ENCODE data around the gene SPRN.
A peak's percentile ranks its signal among the peaks of the same experiment; 100 is the strongest.
"Not testable (repeated sequence)": the region's sequence is repeated elsewhere in the genome, so short reads cannot be mapped to it uniquely, and the experiment has no call there.

SPRN gene

DNA sequence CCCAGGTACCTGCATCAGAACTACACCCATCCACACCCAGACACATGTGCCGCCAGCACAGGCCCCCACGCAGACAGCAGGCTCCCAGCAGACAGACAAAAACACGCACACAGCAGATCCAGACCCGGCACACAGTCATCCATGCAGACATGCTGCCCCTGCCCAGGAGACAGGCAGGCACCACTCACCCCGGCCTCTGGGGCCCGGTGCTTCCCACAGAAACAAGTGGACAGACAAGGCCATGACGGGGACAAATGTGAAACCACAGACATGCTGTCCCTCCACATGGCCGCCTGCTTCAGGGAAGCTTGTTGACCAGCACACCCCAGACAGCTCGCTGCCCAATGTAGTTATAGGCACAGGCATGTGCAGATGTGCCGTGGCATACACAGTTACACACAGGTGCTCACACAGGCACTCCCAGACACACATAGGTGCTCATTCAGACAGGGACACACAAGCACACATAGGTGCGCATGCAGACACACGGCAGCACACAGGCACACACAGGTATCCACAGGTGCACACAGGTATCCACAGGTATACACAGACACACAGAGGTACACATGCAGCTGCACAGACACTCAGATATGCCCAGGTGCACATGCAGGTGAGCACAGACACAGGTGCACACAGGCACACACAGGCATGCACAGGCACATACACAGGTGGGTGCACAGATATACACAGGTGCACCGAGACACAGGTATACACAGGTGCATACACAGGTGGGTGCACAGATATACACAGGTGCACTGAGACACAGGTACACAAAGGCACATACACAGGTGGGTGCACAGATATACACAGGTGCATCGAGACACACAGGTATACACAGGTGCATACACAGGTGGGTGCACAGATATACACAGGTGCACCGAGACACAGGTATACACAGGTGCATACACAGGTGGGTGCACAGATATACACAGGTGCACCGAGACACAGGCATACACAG lies 18.8 kb upstream of the SPRN start:
- no peak for TF ChIP-seq EZH2phosphoT487 (IDR thresholded peaks at IDR 0.05; ENCODE audit: borderline replicate concordance)
- TF ChIP-seq, protein P1, sequence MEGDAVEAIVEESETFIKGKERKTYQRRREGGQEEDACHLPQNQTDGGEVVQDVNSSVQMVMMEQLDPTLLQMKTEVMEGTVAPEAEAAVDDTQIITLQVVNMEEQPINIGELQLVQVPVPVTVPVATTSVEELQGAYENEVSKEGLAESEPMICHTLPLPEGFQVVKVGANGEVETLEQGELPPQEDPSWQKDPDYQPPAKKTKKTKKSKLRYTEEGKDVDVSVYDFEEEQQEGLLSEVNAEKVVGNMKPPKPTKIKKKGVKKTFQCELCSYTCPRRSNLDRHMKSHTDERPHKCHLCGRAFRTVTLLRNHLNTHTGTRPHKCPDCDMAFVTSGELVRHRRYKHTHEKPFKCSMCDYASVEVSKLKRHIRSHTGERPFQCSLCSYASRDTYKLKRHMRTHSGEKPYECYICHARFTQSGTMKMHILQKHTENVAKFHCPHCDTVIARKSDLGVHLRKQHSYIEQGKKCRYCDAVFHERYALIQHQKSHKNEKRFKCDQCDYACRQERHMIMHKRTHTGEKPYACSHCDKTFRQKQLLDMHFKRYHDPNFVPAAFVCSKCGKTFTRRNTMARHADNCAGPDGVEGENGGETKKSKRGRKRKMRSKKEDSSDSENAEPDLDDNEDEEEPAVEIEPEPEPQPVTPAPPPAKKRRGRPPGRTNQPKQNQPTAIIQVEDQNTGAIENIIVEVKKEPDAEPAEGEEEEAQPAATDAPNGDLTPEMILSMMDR (conservative IDR thresholded peaks at IDR 0.05; ENCODE audit: low read length) = no peak
- Histone ChIP-seq H3K4me2 (ENCODE audit: low read depth, low read length, poor library complexity, severe bottlenecking) (peak overlapping the region; percentile 82), H3K79me2 (ENCODE audit: insufficient read depth, low read length) (no peaks in the 10 kb centered on the region), H3K9me3 (ENCODE audit: insufficient read depth, low read depth, low read length) (peaks cover 6% of the 10 kb centered on the region; the same call in 1 of the 2 replicates), H4K20me1 (ENCODE audit: insufficient read depth, low read length, poor library complexity, severe bottlenecking) (no peaks in the 10 kb centered on the region), H3K4me3 (ENCODE audit: low read length, poor library complexity, severe bottlenecking) (peak overlapping the region; percentile 69), H3K9me2 (replicated peaks; ENCODE audit: low read depth, low read length) (no peaks in the 10 kb centered on the region), H2AFZ (ENCODE audit: low read length) (no peak overlapping the region), H3K27me3 (ENCODE audit: insufficient read depth, low read length, poor library complexity, severe bottlenecking) (peaks cover 5% of the 10 kb centered on the region), H3K9ac (ENCODE audit: low read depth, low read length, poor library complexity, severe bottlenecking) (peak overlapping the region; percentile 74), H3K4me1 (ENCODE audit: insufficient read depth, low read length, poor library complexity, severe bottlenecking) (peaks cover 49% of the 10 kb centered on the region), H3F3A (ENCODE audit: low read depth) (no peaks in the 10 kb centered on the region), H3K36me3 (ENCODE audit: insufficient read depth, low read length) (no peaks in the 10 kb centered on the region)

DNA sequence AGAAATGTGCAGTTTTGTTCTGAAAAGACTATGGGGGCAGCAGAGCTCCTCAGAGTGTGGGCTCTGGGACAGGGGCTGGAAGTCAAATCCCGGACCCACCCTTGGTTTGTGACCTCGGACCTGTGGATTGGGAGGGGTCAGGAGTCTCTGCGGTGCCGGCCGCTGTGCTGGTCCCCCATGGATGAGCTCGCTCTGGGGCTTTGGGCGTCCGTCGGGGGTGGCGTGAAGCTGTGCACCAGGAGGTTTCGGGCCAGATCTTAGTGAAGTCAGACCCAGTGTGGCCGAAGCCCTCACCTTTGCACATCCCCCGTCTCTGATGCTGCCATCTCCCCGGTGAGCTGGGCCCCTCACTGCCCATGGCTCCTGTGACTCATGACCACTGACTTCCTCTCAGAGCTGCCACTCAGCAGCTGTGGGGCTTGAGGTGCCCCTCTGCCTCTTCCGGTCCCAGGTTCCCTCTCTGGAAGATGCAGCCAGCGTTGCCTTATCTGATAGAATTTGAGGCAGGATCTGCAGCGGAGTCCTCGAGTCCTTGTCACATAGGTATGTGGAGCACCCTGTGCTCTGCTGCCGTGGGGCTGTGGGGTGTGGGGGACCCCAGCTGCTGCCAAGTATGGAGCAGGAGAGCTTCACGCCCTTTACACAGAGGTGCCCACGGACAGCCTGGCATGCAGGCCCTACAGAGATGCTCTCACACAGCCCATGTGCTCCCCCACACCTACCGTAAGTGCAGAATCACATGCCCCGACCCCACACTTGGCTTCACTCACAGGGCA lies 18.0 kb upstream of the SPRN start:
- Histone ChIP-seq H3K4me1 (ENCODE audit: insufficient read depth, low read length, poor library complexity, severe bottlenecking) (peaks cover 49% of the 10 kb centered on the region), H3K4me2 (ENCODE audit: low read depth, low read length, poor library complexity, severe bottlenecking) (peak overlapping the region; percentile 82), H3F3A (ENCODE audit: low read depth) (no peaks in the 10 kb centered on the region), H3K9me2 (replicated peaks; ENCODE audit: low read depth, low read length) (no peaks in the 10 kb centered on the region), H3K27me3 (ENCODE audit: insufficient read depth, low read length, poor library complexity, severe bottlenecking) (no peaks in the 10 kb centered on the region), H3K9ac (ENCODE audit: low read depth, low read length, poor library complexity, severe bottlenecking) (peak overlapping the region; percentile 74), H3K4me3 (ENCODE audit: low read length, poor library complexity, severe bottlenecking) (peak overlapping the region; percentile 69), H3K79me2 (ENCODE audit: insufficient read depth, low read length) (no peaks in the 10 kb centered on the region), H2AFZ (ENCODE audit: low read length) (0 out of 2 replicates have a peak overlapping the region, but pooled peaks have one; percentile 41), H3K9me3 (ENCODE audit: insufficient read depth, low read depth, low read length) (no peaks in the 10 kb centered on the region), H3K36me3 (ENCODE audit: insufficient read depth, low read length) (no peaks in the 10 kb centered on the region), H4K20me1 (ENCODE audit: insufficient read depth, low read length, poor library complexity, severe bottlenecking) (no peaks in the 10 kb centered on the region)
- no peak for TF ChIP-seq EZH2phosphoT487 (IDR thresholded peaks at IDR 0.05; ENCODE audit: borderline replicate concordance)
- TF ChIP-seq, protein P1 (conservative IDR thresholded peaks at IDR 0.05; ENCODE audit: low read length) = no peak

DNA sequence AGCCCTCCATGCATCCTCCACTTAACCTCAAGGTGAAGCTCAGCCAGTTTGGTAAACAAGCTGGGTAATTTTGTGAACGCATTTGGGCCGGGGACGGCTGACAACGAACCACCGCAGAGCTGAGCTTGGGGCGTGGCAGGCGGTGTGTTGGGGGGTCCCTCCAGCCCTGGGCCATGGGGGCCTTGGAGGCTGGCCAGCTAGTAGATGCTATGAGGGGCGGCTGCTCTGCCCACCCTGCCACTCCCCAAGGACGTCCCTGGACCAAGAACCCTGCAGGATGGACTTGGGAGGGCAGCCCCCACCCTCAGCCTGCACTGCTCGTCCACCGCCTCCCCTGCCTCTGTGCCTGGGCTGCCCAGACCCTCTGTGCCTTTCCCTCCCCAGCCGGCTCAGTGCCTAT lies 17.4 kb upstream of the SPRN start:
- Histone ChIP-seq H3F3A (ENCODE audit: low read depth) (no peaks in the 10 kb centered on the region), H3K4me3 (ENCODE audit: low read length, poor library complexity, severe bottlenecking) (peak overlapping the region; percentile 69), H3K36me3 (ENCODE audit: insufficient read depth, low read length) (no peaks in the 10 kb centered on the region), H4K20me1 (ENCODE audit: insufficient read depth, low read length, poor library complexity, severe bottlenecking) (no peaks in the 10 kb centered on the region), H3K4me1 (ENCODE audit: insufficient read depth, low read length, poor library complexity, severe bottlenecking) (peaks cover 49% of the 10 kb centered on the region), H3K9me3 (ENCODE audit: insufficient read depth, low read depth, low read length) (no peaks in the 10 kb centered on the region), H3K79me2 (ENCODE audit: insufficient read depth, low read length) (no peaks in the 10 kb centered on the region), H2AFZ (ENCODE audit: low read length) (no peak overlapping the region), H3K27me3 (ENCODE audit: insufficient read depth, low read length, poor library complexity, severe bottlenecking) (no peaks in the 10 kb centered on the region), H3K4me2 (ENCODE audit: low read depth, low read length, poor library complexity, severe bottlenecking) (peak overlapping the region; percentile 82), H3K9me2 (replicated peaks; ENCODE audit: low read depth, low read length) (no peaks in the 10 kb centered on the region), H3K9ac (ENCODE audit: low read depth, low read length, poor library complexity, severe bottlenecking) (peak overlapping the region; percentile 74)
- TF ChIP-seq EZH2phosphoT487 (IDR thresholded peaks at IDR 0.05; ENCODE audit: borderline replicate concordance) = no peak
- TF ChIP-seq, protein P1 (conservative IDR thresholded peaks at IDR 0.05; ENCODE audit: low read length) = no peak

DNA sequence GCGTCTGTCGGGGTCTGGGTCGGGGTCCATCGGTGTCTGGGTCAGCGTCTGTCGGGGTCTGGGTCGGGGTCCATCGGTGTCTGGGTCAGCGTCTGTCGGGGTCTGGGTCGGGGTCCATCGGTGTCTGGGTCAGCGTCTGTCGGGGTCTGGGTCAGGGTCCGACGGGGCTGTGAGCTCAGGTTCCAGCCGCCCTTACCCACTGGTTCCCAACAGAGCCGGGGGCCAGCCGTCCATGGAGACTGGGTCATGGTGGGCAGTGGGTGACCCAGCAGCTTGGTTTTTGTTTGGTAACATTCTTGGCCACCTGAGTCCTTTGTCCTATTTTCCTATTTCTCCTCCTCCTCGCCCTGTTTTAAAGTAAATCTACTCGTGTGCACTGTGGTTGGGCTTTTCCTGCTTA lies 16.9 kb upstream of the SPRN start:
- not testable (repeated sequence) for H3K36me3 ChIP-seq (ENCODE audit: insufficient read depth, low read length); H3K9me2 ChIP-seq (replicated peaks; ENCODE audit: low read depth, low read length); H3F3A ChIP-seq (ENCODE audit: low read depth); H3K79me2 ChIP-seq (ENCODE audit: insufficient read depth, low read length); H3K9me3 ChIP-seq (ENCODE audit: insufficient read depth, low read depth, low read length); H2AFZ ChIP-seq (ENCODE audit: low read length); H3K27me3 ChIP-seq (ENCODE audit: insufficient read depth, low read length, poor library complexity, severe bottlenecking); H4K20me1 ChIP-seq (ENCODE audit: insufficient read depth, low read length, poor library complexity, severe bottlenecking)
- Histone ChIP-seq H3K9ac (ENCODE audit: low read depth, low read length, poor library complexity, severe bottlenecking) (peak overlapping the region; percentile 74), H3K4me2 (ENCODE audit: low read depth, low read length, poor library complexity, severe bottlenecking) (peak overlapping the region; percentile 82), H3K4me3 (ENCODE audit: low read length, poor library complexity, severe bottlenecking) (peak overlapping the region; percentile 69), H3K4me1 (ENCODE audit: insufficient read depth, low read length, poor library complexity, severe bottlenecking) (peaks cover 49% of the 10 kb centered on the region)
